Activated naive CD4-positive, alpha-beta T cell treated with anti-CD3 and anti-CD28 coated beads, Interleukin-2, amount 10 ng/mL, durations not matched to agents 5 hours and 36 hours (primary cell): ENCODE measurements around the gene CLIP4. TPM values are rescaled to one million over a fixed set of nuclear protein-coding genes. Genes with fewer than 3 reads are reported as not detected.

Experiments used
- total RNA-seq, 2 experiments: library from RNA; stranded (reverse); gene quantifications; one replicate each; pipeline ENCODE4 v1.2.3, GENCODE V29; 2021

CLIP4 gene
- total RNA-seq, result 10 to 100 TPM; 33.7 to 34.8 TPM

DNA sequence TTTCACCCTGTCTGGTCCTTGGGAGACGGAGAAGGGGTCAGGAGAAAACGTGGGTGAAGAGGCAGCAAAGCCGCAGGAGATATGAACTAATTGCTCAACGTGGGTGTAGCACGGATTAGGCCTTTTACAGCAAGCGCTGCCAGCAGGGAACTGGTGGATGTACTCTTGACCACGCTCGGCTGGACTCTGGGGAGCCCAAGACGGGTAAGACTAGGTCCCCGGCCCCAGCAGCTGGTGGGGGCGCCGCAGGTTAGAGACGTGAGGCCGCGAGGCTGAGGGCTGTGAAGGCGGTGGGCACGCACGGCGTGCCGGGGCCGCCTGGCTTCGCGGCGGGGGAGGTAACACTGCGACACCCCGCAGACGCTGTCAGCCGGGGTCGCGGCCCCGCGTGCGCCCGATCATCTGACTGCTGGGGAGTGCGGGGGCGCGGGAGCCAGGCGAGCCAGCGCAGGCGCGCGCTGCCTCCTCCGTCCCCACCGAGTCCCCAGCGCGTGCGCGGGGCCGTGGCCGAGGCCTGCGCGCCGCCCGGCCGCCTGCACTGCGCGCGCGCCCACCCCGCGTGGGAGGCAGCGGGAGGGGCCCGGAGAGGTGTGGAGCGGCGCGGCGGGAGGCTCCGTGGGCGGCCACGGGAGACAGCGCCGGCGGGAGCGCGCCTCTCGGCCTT lies at the start of gene CLIP4:
Gene CLIP4 (plus strand): TSS at position 470 of the 664 bp plus-strand sequence. CDS start 5,974 bp downstream, outside the sequence.

GRCh38 chr2:29074411-29074810 lies 40.8 kb upstream of the CLIP4 start, which contains the start of gene PCARE:
TSS of gene PCARE (minus strand) at chr2:29074523. CDS start at chr2:29074261, 262 bp downstream.

Other genes with a start within 250 kb of the CLIP4 start
- gene TRMT61B, start 245.1 kb upstream of the CLIP4 start, total RNA-seq, result 10 to 100 TPM; 13.1 to 14.6 TPM
- 10 to 100 TPM; 59.4 to 61.3 TPM for gene WDR43, start 220.7 kb upstream of the CLIP4 start, total RNA-seq
- 1 to 10 TPM; 4.0 to 4.6 TPM for gene TOGARAM2, start 134.1 kb upstream of the CLIP4 start, total RNA-seq
- gene PCARE, start 40.9 kb upstream of the CLIP4 start, total RNA-seq, result not detected